Activated CD8-positive, alpha-beta memory T cell treated with anti-CD3 and anti-CD28 coated beads for 24 hours (primary cell): ENCODE measurements around the gene CNDP1.

ENCODE experiments used
- DNase-seq: peaks from one replicate; pipeline ENCODE4 v3.0.0-alpha.2; 2020

Gene CNDP1

GRCh38 chr18:74595431-74595830, 61.1 kb downstream of the CNDP1 start:
- DNase-seq = no peak

DNA sequence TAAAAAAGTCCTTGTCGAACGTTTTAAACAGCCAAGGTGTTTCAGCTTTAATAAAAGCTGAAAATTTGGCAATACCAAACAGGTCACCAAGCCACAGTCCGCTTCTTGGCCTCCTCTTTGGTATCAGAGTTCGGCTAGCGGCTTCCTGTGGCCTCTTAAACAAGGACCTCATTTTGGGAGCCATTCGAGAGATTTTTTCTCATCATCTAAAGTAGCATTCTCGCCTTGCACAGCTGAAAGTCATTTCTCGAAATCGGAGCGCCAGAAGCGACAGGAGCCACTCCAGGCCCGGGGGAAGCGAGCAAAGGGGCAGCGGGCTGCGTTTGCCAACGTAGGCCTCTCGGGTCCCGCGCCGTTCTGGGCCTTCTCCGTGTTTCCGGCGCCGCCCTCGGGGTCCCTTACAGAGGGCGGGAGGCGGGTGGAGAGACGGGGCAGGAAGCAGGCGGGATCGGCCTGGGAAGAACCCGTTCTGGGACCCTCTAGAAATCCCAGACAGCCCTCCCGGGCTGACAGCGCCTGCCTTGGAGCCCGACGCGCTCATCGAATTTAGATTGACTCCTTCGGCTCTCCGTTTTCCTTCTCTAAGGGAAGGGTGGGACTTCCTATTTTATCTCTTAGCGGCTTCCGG, 62.8 kb downstream of the CNDP1 start:
- DNase-seq = peak; percentile 90

- DNase-seq = peak; percentile 97
These were observed 63.5 kb downstream of the CNDP1 start, which contains the start of gene ZNF407 for GRCh38 chr18:74597662-74598349. Gene ZNF407, plus strand, starts transcription at chr18:74597870. Its CDS starts 33,150 bp downstream, at chr18:74631020.

- DNase-seq = peak; percentile 89
These were observed 64.2 kb downstream of the CNDP1 start for GRCh38 chr18:74598350-74599001.

DNA sequence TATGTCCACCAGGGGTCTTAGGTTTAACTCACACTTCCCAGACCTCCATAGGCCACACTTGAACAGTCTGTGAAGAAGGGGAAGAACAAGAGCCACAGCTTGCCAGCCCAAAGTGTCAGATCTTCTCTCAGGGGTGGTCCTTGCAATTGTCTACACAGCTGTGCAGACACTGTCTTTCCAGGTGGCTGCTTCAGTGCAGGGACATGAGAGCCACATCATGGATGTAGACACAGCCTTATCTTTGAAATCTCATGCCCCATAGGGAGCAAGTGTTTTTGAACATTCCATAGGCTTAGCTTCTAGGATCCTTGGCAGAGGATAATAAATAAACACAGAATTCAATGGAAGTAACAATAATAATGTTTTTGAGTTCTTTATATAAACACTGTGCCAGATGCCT, 70.1 kb downstream of the CNDP1 start:
- no peak for DNase-seq

- no peak for DNase-seq
These were observed 70.5 kb downstream of the CNDP1 start for GRCh38 chr18:74604774-74605173.

GRCh38 chr18:74608681-74609080, 74.4 kb downstream of the CNDP1 start:
- no peak for DNase-seq

- DNase-seq = no peak
These were observed 75.2 kb downstream of the CNDP1 start for GRCh38 chr18:74609535-74609934.

- no peak for DNase-seq
These were observed 75.8 kb downstream of the CNDP1 start for GRCh38 chr18:74610051-74610615.

DNA sequence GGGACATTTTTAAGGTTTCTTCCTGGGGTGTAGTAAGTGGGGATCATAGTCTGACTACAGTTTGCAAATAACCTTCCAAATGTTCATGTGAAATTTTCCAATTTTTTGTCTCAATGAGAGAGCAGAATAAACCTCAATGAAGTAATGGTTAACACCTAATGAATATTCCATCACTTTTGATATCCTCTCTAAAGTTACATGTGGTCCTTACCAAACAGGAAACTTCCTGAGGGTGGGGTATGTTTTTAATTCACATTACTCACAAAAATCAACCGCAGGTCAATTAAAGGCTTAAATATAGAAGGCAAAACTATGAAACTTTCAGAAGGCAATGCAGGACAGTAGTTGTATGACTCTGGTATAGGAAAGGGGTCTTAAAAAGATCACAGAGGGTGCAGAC, 76.6 kb downstream of the CNDP1 start:
- DNase-seq = no peak

GRCh38 chr18:74611765-74612164, 77.5 kb downstream of the CNDP1 start:
- no peak for DNase-seq

GRCh38 chr18:74613381-74613780, 79.1 kb downstream of the CNDP1 start:
- no peak for DNase-seq

DNA sequence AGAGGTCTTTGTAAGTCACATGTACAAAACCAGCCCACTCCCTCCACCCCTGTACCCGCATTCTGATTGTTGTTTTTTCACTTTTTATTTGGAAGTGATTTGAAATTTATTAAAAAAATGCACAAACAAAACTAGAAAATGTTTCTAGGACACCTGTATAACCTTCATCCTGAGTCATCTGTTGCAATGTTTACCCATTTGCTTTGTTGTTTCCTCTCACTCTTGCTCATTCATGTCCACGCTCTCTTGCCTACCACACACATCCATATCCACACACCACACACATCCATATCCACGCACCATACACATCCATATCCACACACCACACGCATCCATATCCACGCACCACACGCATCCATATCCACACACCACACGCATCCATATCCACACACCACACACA, 82.2 kb downstream of the CNDP1 start:
- DNase-seq = no peak

DNA sequence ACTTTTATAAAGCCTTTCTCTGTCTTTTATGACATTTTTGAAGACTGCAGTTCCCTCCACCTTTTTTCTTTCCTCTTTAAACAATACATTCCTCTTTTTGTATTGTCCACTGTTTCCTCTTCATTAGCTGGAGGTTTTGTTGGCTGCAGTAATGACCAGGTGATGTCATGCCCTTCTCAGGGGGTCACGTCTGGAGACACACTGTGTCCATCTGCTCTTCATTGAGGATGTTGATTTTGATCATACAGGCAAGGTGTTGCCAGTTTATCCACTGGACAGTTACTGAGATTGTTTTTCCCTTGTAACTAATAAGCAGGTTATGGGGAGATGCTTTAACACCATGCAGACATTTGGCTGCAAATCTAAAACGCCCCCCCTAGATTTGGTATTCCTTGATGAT, 83.2 kb downstream of the CNDP1 start:
- DNase-seq = no peak

DNA sequence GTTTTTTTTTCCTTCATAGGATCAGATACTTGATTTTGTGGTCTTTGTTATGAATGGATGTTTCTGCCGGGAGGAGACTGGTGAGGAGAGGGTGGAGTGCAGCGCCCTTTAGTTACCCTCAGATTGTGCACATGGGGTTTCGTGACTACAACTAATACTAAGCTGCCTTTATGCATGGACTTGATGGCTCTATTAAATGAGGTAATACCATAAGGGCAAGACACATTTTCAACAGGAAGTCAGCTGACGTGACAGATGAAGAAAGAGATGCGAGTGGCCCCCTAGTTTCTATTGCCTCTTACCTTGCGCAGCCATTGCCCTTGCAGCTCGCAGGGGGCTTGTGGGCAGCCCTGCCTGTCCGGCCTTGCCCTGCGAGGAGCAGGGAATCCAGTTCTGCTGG, 87.8 kb downstream of the CNDP1 start:
- DNase-seq = no peak

GRCh38 chr18:74623047-74623816, 88.9 kb downstream of the CNDP1 start:
- no peak for DNase-seq

GRCh38 chr18:74624466-74624865, 90.2 kb downstream of the CNDP1 start:
- no peak for DNase-seq

DNA sequence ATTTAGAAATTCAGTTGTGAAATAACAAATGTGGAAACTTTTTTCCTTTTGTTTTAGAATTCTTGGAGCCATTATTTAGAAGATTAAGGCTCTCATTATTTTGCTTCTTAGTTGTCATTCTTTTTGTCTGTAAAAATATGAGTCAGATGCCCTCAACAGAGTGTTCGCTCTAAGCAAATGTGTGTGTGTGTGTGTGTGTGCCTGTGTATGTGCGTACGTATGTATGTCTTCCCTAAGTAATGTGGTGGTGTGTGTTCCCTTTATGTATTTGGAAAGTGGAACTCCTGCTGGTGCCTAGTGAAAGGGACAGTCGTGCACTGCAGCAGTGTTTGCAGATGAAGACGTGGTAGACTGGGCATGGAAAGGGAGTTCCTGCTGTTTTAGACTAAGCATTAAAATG, 90.9 kb downstream of the CNDP1 start:
- DNase-seq = no peak

DNA sequence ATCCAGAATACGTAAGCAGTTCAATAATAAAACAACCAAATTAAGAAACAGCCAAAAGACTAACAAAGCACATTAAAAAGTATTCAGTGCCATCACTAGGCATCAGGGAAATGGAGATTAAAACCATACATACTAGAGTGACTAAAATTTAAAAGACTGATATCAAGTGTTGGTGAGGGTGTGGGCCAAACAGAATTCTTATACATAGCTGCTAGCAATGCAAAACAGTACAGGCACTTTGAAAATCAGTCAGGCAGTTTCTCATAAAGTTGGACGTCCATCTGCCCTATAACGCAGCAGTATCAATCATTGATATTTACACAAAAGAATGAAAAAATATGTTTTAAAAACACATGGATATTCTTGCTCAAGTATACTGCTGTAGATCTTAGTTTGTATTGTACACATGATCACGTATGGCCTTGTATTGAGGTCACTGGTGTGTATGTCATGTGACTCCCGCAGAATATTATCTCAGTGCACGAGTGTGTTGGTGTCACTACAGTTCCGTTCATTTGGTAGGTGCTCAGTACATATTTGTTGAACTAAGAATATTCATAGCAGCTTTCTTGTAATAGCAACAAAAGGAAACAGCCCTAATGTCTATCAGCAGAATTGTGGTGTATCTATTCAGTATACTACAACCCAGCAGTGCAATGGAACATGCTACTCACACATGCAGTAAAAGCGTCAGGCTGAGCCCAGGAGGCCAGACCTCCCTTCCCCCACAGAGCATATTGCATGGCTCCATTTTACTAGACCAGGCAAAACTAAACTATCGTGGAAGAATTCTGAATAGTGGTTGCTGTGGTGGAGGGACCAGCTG, 92.0 kb downstream of the CNDP1 start:
- no peak for DNase-seq

DNA sequence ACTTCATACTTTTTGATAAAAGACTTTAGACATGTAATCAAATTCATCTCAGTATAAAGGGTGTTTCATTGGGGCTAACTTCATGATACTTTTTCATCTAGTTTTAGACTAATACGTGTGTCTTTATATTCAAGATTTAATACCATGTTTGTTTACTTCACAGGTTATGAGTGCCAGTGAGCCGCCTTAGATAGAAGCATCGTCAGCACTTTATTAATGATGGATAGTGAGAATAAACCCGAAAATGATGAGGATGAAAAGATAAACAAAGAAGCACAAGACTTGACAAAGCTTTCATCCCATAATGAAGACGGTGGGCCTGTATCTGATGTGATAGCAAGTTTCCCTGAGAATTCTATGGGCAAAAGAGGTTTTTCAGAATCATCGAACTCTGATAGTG, 96.5 kb downstream of the CNDP1 start:
- DNase-seq = no peak

DNA sequence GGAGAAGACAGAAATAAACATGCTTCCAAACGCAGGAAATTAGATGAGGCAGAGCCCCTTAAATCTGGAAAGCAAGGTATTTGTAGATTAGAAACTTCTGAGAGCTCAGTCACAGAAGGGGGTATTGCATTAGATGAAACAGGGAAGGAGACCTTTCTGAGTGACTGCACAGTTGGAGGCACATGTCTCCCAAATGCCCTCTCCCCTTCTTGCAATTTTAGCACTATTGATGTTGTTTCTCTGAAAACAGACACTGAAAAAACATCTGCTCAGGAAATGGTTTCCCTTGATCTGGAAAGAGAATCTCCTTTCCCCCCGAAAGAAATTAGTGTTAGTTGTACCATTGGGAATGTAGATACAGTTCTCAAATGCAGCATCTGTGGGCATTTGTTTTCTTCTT, 96.9 kb downstream of the CNDP1 start:
- no peak for DNase-seq
